Measurements from ENCODE around the gene STARD10. TPM values are rescaled to one million over a fixed set of nuclear protein-coding genes. Genes with fewer than 3 reads are reported as not detected.
"Not testable (repeated sequence)": the region's sequence is repeated elsewhere in the genome, so short reads cannot be mapped to it uniquely, and the experiment has no call there.

Gene STARD10
- total and polyA plus RNA-seq, 8 donors = 83.8 to 146 (median 114) TPM

DNA sequence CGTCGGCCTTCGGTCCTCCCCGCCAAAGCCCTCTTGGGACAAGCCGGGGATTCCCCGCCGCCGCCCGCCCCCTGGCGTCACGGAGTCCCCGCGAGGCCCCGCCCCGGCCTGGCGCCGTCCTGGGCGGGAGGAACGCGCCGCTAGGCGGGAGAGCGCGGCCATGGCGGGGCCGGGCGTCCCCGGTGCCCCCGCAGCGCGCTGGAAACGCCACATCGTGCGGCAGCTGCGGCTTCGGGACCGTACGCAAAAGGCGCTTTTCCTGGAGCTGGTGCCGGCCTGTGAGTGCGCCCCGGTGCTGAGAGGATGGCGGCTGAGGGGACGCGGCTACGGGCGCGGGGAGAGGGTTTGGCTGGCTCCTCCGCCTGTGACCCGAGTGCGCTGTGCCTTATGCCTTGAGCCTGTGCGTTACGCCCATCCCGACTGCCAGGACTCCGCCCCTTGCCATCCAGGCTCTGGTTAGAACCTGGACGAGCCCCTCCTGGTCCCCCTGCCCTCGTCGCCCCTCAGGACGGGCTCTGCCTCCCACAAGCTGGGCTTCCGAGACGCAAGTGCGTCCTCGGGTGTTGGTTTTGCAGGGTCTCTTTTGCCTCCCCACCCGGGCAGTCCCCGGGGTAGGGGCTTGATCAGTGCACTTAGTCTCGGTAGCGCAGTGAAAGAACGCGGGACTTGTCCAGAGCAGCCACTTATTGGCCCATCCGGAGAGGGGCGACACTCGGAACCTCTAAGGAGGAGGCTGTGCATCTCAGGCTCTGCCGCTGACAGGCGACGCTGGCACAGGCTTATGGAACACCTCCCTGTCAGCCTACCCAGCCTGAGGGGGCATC is 20.7 kb upstream of the STARD10 start, which contains the start of gene ATG16L2:
Gene ATG16L2, plus strand, starts transcription at position 126 of the 824 bp plus-strand sequence. Its CDS starts 35 bp downstream, at position 161.
- Histone ChIP-seq H3K27ac (peak within 1 kb of the TSS; percentile 86 to 98), H3K4me1 (peaks cover 30 to 71% of the 10 kb centered on the region in 2 donors), H3K4me3 (peak within 1 kb of the TSS; percentile 79 to 98), H3K27me3 (no peaks in the 10 kb centered on the region), H3K36me3 (peaks cover 0 to 30% of the 10 kb centered on the region in 2 donors), H3K9me3 (no peaks in the 10 kb centered on the region)
- ATAC-seq (peak; percentile 91), DNase-seq (peak; percentile 78 to 97 (median 89))
- intact Hi-C loops (cut with DNase I) = loop anchor here in 1 of 2 donors (5.0 kb wide), 1 partner anchor 92 kb away; no protein-coding TSS in a partner anchor
- TF ChIP-seq, protein P1, sequence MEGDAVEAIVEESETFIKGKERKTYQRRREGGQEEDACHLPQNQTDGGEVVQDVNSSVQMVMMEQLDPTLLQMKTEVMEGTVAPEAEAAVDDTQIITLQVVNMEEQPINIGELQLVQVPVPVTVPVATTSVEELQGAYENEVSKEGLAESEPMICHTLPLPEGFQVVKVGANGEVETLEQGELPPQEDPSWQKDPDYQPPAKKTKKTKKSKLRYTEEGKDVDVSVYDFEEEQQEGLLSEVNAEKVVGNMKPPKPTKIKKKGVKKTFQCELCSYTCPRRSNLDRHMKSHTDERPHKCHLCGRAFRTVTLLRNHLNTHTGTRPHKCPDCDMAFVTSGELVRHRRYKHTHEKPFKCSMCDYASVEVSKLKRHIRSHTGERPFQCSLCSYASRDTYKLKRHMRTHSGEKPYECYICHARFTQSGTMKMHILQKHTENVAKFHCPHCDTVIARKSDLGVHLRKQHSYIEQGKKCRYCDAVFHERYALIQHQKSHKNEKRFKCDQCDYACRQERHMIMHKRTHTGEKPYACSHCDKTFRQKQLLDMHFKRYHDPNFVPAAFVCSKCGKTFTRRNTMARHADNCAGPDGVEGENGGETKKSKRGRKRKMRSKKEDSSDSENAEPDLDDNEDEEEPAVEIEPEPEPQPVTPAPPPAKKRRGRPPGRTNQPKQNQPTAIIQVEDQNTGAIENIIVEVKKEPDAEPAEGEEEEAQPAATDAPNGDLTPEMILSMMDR (IDR thresholded peaks at IDR 0.05) = peak; percentile 24 to 46

- H3K4me1 ChIP-seq = peaks cover 30 to 78% of the 10 kb centered on the region in 2 donors
- H3K27ac ChIP-seq = peak overlapping the region; percentile 86 to 98
- TF ChIP-seq, protein P1 (IDR thresholded peaks at IDR 0.05) = no peak
- DNase-seq (peak; percentile 84 to 97 (median 88)), ATAC-seq (peak; percentile 86)
- no peaks in the 10 kb centered on the region for H3K27me3 ChIP-seq
- H3K36me3 ChIP-seq = peaks cover 0 to 29% of the 10 kb centered on the region in 2 donors
- no peaks in the 10 kb centered on the region for H3K9me3 ChIP-seq
- intact Hi-C loops (cut with DNase I) = loop anchor here in 1 of 2 donors (5.0 kb wide), 1 partner anchor 92 kb away; no protein-coding TSS in a partner anchor
- peak overlapping the region; percentile 79 to 98 for H3K4me3 ChIP-seq
Measured at GRCh38 chr11:72813740-72814285, 20.0 kb upstream of the STARD10 start.

GRCh38 chr11:72812967-72813739 is 19.3 kb upstream of the STARD10 start:
- ATAC-seq (peak; percentile 12), DNase-seq (peak in 1 of 4 donors; percentile 69)
- H3K27ac ChIP-seq = peak overlapping the region; percentile 86 to 98
- no peaks in the 10 kb centered on the region for H3K27me3 ChIP-seq
- peaks cover 0 to 23% of the 10 kb centered on the region in 2 donors for H3K36me3 ChIP-seq
- intact Hi-C loops (cut with DNase I) = loop anchor here in 1 of 2 donors (5.0 kb wide), 1 partner anchor 91 kb away; no protein-coding TSS in a partner anchor
- TF ChIP-seq, protein P1 (IDR thresholded peaks at IDR 0.05) = peak in 1 of 2 donors; percentile 65
- no peaks in the 10 kb centered on the region for H3K9me3 ChIP-seq
- H3K4me3 ChIP-seq = peak overlapping the region; percentile 79 to 98
- peaks cover 30 to 84% of the 10 kb centered on the region in 2 donors for H3K4me1 ChIP-seq

- H3K4me1 ChIP-seq = peaks cover 30 to 84% of the 10 kb centered on the region in 2 donors
- intact Hi-C loops (cut with DNase I) = loop anchor here in 1 of 2 donors (5.0 kb wide), 1 partner anchor 90 kb away; no protein-coding TSS in a partner anchor
Measured at GRCh38 chr11:72812604-72812966, 18.7 kb upstream of the STARD10 start.

DNA sequence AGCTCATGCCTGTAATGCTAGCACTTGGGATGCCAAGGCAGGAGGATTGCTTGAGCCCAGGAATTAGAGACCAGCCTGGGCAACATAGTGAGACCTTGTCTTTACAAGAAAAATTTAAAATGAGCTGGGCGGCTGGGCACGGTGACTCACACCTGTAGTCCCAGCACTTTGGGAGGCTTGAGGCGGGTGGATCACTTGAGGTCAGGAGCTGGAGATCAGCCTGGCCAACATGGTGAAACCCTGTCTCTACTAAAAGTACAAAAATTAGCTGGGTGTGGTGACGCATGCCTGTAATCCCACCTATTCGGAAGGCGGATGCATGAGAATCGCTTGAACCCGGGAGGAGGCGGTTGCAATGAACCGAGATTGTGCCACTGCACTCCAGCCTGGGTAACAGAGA is 17.8 kb upstream of the STARD10 start:
- not testable (repeated sequence) for ATAC-seq, DNase-seq, H3K9me3 ChIP-seq, H3K27me3 ChIP-seq
- Histone ChIP-seq H3K27ac (peak overlapping the region in 1 of 2 donors; percentile 98), H3K4me1 (peaks cover 30 to 83% of the 10 kb centered on the region in 2 donors), H3K36me3 (peaks cover 0 to 14% of the 10 kb centered on the region in 2 donors), H3K4me3 (peak overlapping the region in 1 of 2 donors; percentile 98)
- intact Hi-C loops (cut with DNase I) = loop anchor here in 1 of 2 donors (5.0 kb wide), 1 partner anchor 89 kb away; no protein-coding TSS in a partner anchor

More at GRCh38 chr11:72812604-72812966, 18.7 kb upstream of the STARD10 start:
- peak overlapping the region in 1 of 2 donors; percentile 98 for H3K27ac ChIP-seq
- H3K36me3 ChIP-seq = peaks cover 0 to 17% of the 10 kb centered on the region in 2 donors
- no peak for ATAC-seq
- TF ChIP-seq, protein P1 (IDR thresholded peaks at IDR 0.05) = no peak
- no peaks in the 10 kb centered on the region for H3K27me3 ChIP-seq
- peak overlapping the region; percentile 79 to 98 for H3K4me3 ChIP-seq
- no peak for DNase-seq
- no peaks in the 10 kb centered on the region for H3K9me3 ChIP-seq

All from left lung (tissue), 10 donors.